HG03045 (cell line): ENCODE results near the gene MICU1.
"Not testable (repeated sequence)": the region's sequence is repeated elsewhere in the genome, so short reads cannot be mapped to it uniquely, and the experiment has no call there.

Experiments used
- ATAC-seq: cut with Tn5 transposase; IDR thresholded peaks from one replicate; pipeline ENCODE4 v1.9.1; 2021; ENCODE audit warnings: mild to moderate bottlenecking, moderate library complexity; ENCODE audit not compliant: unreplicated experiment

MICU1 gene

DNA sequence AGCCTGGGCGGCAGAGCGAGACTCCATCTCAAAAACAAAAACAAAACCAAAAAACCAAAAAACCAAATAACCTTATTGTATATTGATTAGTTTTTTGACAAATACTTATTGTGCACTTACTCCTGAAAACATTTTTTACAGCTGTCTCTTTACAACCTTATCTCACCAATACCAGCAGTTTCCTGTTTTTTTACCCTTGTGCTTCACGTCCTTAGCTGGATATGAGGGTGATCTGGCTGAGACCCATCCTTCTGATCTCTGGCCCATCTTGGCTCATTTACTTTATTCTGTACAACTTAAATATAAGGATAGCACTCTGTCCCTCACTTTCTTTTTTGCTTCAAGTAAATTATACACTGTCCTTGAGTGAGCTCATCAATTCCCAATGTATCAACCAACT lies 166.6 kb downstream of the MICU1 start:
- ATAC-seq, result no peak

GRCh38 chr10:72455889-72456595 lies 169.8 kb downstream of the MICU1 start:
- ATAC-seq, result no peak

DNA sequence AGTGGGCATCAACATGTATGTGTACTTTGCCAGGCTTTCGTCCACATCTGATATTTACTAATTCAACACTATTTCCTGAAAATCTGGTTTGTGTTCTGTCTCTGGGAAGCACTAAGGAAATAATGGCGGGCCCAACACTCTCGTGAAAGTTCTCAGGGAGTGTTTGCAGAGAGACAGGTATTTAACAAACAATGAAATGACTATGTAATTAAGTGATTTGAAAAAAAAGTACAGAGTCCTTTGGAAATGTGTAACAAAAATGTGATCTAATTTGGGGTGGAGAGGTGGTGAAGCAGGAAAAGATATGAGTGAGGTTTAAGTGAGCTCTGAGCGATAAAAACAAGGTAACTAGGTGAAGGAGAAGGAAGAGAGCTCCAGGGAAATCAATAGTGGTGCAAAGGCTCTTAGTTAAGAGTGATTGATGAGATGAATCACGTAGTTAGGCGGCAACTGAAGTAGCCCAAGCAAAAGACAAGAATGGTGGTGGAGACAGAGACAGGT lies 175.9 kb downstream of the MICU1 start:
- no peak for ATAC-seq

DNA sequence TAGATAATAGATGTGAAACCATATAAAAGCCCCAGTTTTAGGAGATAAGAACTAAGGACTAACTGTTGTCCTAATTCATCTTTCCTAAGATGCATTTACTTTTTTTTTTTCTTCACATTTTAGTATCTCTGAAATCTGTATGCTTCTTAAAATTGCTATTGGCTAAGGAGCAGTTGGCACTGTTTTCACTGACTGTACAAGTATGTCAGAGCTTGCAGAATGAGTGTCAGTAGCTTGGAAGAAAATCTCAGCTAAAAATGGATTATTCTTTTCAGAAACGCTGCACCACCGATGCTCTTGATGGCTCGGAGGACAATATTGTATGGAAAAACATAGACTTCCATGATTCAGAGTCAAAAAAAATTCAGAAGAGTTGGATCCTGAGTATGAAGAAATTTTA lies 180.0 kb downstream of the MICU1 start:
- no peak for ATAC-seq

- not testable (repeated sequence) for ATAC-seq
Observed at GRCh38 chr10:72442969-72443368, 182.9 kb downstream of the MICU1 start.

DNA sequence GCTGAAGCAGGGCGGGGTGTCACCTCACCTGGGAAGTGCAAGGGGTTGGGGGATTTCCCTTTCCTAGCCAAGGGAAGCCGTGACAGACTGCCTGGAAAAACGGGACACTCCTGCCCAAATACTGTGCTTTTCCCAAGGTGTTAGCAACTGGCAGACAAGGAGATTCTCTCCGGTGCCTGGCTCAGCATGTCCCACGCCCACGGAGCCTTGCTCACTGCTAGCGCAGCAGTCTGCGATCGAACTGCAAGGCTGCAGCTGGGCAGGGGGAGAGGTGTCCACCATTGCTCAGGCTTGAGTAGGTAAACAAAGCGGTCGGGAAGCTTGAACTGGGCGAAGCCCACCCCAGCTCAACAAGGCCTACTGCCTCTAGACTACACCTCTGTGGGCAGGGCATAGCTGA lies 190.3 kb downstream of the MICU1 start:
- ATAC-seq, result no peak

- not testable (repeated sequence) for ATAC-seq
Observed at GRCh38 chr10:72430936-72431335, 194.9 kb downstream of the MICU1 start.

DNA sequence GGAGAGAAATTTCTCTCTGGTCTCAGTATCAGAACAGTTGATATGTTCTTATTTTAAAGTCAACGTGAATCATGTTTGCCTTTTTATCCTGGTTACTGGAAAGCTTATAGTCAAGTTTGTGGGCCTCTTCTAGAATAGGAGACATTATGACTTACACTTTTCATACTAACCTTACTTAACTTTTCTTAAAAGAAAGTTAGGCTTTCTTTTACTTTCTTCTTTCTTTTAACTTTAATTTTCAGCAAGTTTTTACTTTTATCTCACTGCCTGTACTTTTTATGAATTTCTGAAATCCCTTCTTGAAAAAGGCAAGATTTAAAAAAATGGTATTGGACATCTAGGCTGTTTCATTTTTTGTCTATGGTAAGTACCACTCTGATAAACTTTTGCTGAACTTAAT lies 195.9 kb downstream of the MICU1 start:
- ATAC-seq, result no peak

DNA sequence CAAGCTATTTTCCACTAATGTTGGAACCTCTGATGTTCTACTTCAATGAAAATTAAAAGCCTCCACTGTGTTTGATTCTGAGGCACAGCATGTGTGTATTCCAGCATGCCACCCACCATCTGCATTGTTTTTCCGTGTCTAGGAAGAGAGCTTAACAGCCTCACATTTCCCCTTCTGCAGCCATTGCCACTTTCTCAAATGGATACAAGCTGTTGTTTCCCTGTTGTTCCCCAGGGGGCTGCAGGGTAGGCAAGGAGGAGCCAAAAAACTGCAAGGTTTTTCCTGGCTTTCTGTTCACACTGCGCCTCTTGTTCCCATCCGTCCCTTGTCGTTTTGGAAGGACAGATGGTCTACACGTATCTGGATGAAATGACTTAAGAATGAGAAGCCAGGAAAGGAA lies 198.9 kb downstream of the MICU1 start:
- no peak for ATAC-seq

DNA sequence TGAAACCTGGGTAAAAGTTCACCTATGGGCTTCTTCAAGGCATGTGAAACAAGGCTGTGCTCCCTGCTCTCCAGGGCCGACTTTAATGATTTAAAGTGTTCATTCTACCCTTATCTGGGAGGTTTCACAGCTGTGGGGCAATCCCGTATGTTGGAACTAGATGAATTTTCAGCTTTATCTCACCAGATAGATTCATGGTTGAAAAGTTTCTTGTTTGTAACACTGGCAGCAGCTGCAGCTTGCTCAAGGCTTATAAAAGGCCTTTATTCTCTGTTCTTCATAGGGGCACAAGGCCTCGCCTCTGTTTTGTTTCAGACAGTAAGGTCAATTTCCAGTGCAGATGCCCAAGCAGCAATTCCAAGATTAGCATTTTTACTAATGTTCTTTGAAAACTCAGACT lies 200.7 kb downstream of the MICU1 start:
- no peak for ATAC-seq

- no peak for ATAC-seq
Observed at GRCh38 chr10:72424561-72424960, 201.3 kb downstream of the MICU1 start.

DNA sequence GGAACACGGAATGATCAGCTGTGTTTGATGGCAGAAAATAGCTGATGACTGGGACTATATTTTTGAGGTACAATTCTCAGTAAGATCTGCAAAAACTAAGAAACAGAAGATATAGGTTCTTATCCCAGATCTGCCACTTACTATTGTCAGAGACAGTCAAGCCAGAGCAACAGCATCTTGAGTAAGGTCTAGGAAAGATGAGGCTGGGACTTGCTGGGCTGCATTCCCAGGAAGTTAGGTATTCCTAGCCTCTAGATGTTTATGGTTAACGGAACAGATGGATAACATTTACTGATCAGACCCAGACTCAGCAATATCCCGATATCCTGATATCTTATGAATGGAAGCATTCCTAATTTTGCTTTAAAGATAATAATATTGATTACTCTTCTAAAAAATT lies 202.5 kb downstream of the MICU1 start:
- ATAC-seq, result no peak

DNA sequence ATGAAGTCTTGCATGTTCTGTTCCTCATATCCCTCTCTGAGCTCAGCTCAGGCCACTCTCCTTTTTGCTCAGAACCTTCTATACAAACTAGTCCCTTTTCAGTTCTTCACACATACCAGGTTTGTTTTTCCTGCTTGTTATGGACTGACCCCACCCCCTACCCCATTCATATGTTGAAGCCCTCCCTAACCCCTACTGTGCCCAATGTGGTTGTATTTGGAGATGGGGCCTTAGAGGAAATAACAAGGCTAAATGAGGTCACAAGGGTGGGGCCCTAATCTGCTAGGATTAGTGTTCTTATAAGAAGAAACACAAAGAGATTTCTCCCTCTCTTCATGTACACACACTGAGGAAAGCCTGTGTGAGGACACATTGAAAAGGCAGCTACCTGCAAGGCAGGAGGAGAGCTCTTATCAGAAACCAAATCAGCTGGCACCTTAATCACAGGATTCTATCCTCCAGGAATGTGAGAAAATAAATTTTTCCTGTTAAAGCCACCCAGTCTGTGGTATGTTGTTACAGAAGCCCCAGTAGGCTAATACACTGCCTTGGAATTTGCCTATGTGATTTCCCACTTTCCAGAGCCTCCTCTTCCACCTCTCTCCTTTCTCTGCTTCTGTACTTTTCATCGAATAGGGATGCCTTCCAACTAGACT lies 203.9 kb downstream of the MICU1 start:
- no peak for ATAC-seq

DNA sequence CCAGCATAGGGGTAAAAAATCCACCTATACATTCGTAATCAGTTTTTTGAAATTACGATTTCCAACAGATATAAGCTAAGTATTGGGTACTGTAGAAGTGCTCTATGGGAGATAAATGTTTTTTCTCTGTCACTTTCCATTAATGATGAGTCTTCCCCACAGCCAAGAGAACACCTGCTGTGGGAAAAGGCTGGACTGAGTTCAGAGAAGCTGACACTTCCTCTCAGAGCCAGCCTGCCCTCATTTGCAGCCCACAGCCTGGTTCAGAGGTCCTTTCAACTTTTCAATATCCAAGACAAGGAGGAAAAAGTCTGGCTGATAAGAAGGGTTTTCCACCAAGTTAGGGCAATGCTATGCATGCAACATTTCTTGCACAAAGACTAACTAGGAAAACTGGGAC lies 206.6 kb downstream of the MICU1 start:
- ATAC-seq, result no peak

- ATAC-seq, result no peak
Observed at GRCh38 chr10:72418679-72419078, 207.2 kb downstream of the MICU1 start.

- ATAC-seq, result no peak
Observed at GRCh38 chr10:72417971-72418370, 207.9 kb downstream of the MICU1 start.

DNA sequence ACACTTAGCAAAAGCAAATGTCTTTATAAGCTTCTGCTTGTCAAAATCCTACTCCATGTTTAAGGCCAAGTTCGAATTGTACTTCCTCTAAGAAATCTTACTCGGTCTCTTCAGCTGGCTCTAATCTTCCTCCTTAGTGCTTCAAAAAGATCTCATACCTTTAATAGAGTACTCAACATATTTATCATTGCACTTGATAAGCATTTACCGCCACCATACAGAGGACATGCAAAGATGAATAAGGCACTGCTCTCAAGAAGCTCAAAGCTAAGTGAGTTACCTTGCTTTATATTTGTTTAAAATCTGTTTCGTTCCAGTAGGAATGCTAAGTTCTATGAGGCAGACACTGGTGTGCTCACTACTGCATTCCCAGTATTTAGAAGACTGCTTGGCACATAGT lies 209.2 kb downstream of the MICU1 start:
- ATAC-seq, result no peak

GRCh38 chr10:72414642-72415041 lies 211.2 kb downstream of the MICU1 start:
- no peak for ATAC-seq

- no peak for ATAC-seq
Observed at GRCh38 chr10:72409167-72409566, 216.7 kb downstream of the MICU1 start.

GRCh38 chr10:72407927-72408600 lies 217.8 kb downstream of the MICU1 start:
- no peak for ATAC-seq

DNA sequence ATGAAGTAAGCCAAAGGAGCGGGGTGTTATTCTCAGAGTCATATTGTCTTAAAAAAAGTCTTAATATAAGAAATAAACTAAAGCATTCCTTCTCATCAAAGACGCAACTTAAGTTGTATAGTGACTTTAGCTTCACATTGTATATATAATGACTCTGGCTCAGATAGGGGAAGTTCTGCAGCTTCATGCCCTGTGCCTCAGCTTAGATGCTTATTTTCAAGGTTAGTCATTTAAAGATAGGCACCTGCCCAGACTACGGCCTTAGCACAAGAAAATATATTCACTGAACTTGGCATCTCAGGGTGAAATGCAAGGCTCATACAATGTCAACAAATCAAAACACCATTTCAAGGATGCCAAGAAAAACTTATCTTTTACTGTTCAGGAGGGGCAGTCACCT lies 218.4 kb downstream of the MICU1 start:
- no peak for ATAC-seq

DNA sequence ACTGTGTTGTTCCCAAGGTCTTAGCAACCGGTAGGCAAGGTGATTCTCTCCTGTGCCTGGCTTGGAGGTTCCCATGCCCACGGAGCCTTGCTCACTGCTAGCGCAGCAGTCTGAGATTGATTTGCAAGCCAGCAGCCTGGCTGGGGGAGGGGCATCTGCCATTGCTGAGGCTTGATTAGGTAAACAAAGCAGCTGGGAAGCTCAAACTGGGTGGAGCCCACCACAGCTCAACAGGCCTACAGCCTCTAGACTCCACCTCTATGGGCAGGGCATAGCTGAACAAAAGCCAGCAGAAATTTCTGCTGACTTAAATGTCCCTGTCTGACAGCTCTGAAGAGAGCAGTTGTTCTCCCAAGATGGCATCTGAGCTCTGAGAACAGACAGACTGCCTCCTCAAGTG lies 230.3 kb downstream of the MICU1 start:
- ATAC-seq, result not testable (repeated sequence)
